Smooth muscle cell (in vitro differentiated cells): ENCODE results near the gene CXXC5. TPM values are rescaled to one million over a fixed set of nuclear protein-coding genes. Genes with fewer than 3 reads are reported as not detected.

ENCODE experiments used
- DNase-seq: peaks from one replicate; lab custom pipeline; 2025; ENCODE audit not compliant: unreplicated experiment; lab: John Stamatoyannopoulos, UW
- H2AFZ ChIP-seq: fragments of 200-600 bp; sonication (generic); 2 replicates; pipeline ENCODE4 v1.6.0; 2016; ENCODE audit warnings: antibody characterized with exemption, low read depth, mild to moderate bottlenecking
- H3F3A ChIP-seq: fragments of 200-600 bp; sonication (generic); 2 replicates; pipeline ENCODE4 v1.6.0; 2017; ENCODE audit warnings: antibody characterized with exemption, low read depth
- H3K27ac ChIP-seq: fragments of 200-600 bp; sonication (generic); 2 replicates; pipeline ENCODE4 v1.5.1; 2016; ENCODE audit warnings: low read depth, mild to moderate bottlenecking
- H3K27me3 ChIP-seq: fragments of 200-600 bp; sonication (generic); 2 replicates; pipeline ENCODE4 v1.6.1; 2016; ENCODE audit warnings: low read depth, mild to moderate bottlenecking
- H3K36me3 ChIP-seq: fragments of 200-600 bp; sonication (generic); 2 replicates; pipeline ENCODE4 v1.5.1; 2016; ENCODE audit warnings: low read depth
- H3K4me1 ChIP-seq: fragments of 200-600 bp; sonication (generic); 2 replicates; pipeline ENCODE4 v1.5.1; 2016; ENCODE audit warnings: low read depth
- H3K4me2 ChIP-seq: fragments of 200-600 bp; sonication (generic); 2 replicates; pipeline ENCODE4 v1.6.0; 2016; ENCODE audit warnings: mild to moderate bottlenecking
- H3K4me3 ChIP-seq: fragments of 200-600 bp; sonication (generic); 2 replicates; pipeline ENCODE4 v1.5.1; 2016; ENCODE audit warnings: mild to moderate bottlenecking
- H3K79me2 ChIP-seq: fragments of 200-600 bp; sonication (generic); 2 replicates; pipeline ENCODE4 v1.6.0; 2016; ENCODE audit warnings: low read depth, mild to moderate bottlenecking
- H3K9ac ChIP-seq: fragments of 200-600 bp; sonication (generic); 2 replicates; pipeline ENCODE4 v1.6.0; 2016; ENCODE audit warnings: low read depth
- H3K9me3 ChIP-seq: fragments of 200-600 bp; sonication (generic); replicated peaks from 2 replicates; pipeline ENCODE4 v1.5.1; 2016; ENCODE audit warnings: low read depth
- H4K20me1 ChIP-seq: fragments of 200-600 bp; sonication (generic); 2 replicates; pipeline ENCODE4 v1.6.0; 2016; ENCODE audit warnings: low read depth
- CTCF ChIP-seq: fragments of 200-600 bp; sonication (generic); IDR thresholded peaks from 2 replicates; pipeline ENCODE4 v1.5.1; 2017; ENCODE audit warnings: borderline replicate concordance, mild to moderate bottlenecking, antibody characterized with exemption; ENCODE audit not compliant: insufficient read depth, poor library complexity, severe bottlenecking
- WGBS: methylation state at CpG from one replicate; pipeline ENCODE4 v1.1.7; 2016; ENCODE audit warnings: low lambda C conversion rate; 5-methylcytosine and 5-hydroxymethylcytosine counted together
- polyA plus RNA-seq: library from polyadenylated mRNA; unstranded; fragments of >200 nt; fragmentation: Nextera tagmentation; extraction: Ambion mirVana; gene quantifications from 2 replicates; pipeline ENCODE4 v1.2.1, GENCODE V29; 2016
- total RNA-seq: library from RNA; depleted of rRNA; stranded (reverse); fragments of >200 nt; gene quantifications from 2 replicates; pipeline ENCODE4 v1.2.3, GENCODE V29; 2014

Gene CXXC5
- total and polyA plus RNA-seq, 2 experiments from 2014 or later: 85.5 to 139 TPM

- 91% methylated on average over 3 of the region's 3 CpGs for WGBS
- Histone ChIP-seq H3K27me3 (no peaks in the 10 kb centered on the region), H3K4me2 (no peak overlapping the region), H3K9me3 (no peaks in the 10 kb centered on the region), H3F3A (peaks cover 15% of the 10 kb centered on the region), H3K27ac (no peak overlapping the region), H2AFZ (no peak overlapping the region), H4K20me1 (peaks cover 22% of the 10 kb centered on the region), H3K4me3 (no peak overlapping the region), H3K4me1 (peaks cover 26% of the 10 kb centered on the region), H3K9ac (no peak overlapping the region), H3K79me2 (peaks cover 32% of the 10 kb centered on the region), H3K36me3 (no peaks in the 10 kb centered on the region)
- TF ChIP-seq CTCF: no peak
- no peak for DNase-seq
These were observed 2.0 kb upstream of the CXXC5 start for GRCh38 chr5:139646111-139646510.

- Histone ChIP-seq H3K4me2 (peak overlapping the region; percentile 97), H3K4me1 (peaks cover 33% of the 10 kb centered on the region), H3K79me2 (peaks cover 40% of the 10 kb centered on the region), H3K4me3 (peak overlapping the region; percentile 95), H3K9me3 (no peaks in the 10 kb centered on the region), H3K27ac (no peak overlapping the region), H2AFZ (no peak overlapping the region), H3K9ac (no peak overlapping the region), H3K27me3 (no peaks in the 10 kb centered on the region), H4K20me1 (peaks cover 31% of the 10 kb centered on the region), H3F3A (peaks cover 15% of the 10 kb centered on the region), H3K36me3 (no peaks in the 10 kb centered on the region)
- 4% methylated on average over 25 of the region's 25 CpGs for WGBS
- TF ChIP-seq CTCF: no peak
- DNase-seq: no peak
These were observed 1.1 kb upstream of the CXXC5 start for GRCh38 chr5:139646912-139647505.

- Histone ChIP-seq H3K79me2 (peaks cover 42% of the 10 kb centered on the region), H3K9me3 (no peaks in the 10 kb centered on the region), H3K4me3 (peak overlapping the region; percentile 95), H3F3A (peaks cover 16% of the 10 kb centered on the region), H3K36me3 (no peaks in the 10 kb centered on the region), H2AFZ (no peak overlapping the region), H3K27me3 (no peaks in the 10 kb centered on the region), H3K4me1 (peaks cover 36% of the 10 kb centered on the region), H3K9ac (peak overlapping the region; percentile 30), H4K20me1 (peaks cover 37% of the 10 kb centered on the region), H3K27ac (peak overlapping the region; percentile 40), H3K4me2 (peak overlapping the region; percentile 97)
- 3% methylated on average over 45 of the region's 46 CpGs for WGBS
- DNase-seq: no peak
- no peak for TF ChIP-seq CTCF
These were observed 494 bp upstream of the CXXC5 start for GRCh38 chr5:139647506-139648204.
